ENCODE measurements around the gene PLXNC1.

DNA sequence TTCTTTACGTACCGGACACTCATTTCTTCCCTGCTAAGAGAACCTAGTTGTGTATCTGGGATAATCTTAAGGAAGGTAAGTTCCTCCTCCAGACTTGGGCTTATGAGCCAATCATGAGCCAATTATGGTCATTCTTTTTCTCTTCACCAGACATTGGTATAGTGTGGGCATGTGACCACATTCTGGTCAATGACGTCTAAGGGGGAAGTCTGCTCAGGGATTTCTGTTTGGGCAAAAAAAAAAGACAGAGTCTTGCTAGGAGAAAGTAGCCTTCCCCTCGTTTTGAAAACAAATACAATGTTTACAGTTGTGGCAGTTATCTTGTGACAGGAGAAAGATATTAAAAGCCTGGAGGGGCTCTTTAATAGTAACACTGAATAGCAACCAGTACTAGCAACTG lies 20.1 kb upstream of the PLXNC1 start:
- TF ChIP-seq, protein P1, sequence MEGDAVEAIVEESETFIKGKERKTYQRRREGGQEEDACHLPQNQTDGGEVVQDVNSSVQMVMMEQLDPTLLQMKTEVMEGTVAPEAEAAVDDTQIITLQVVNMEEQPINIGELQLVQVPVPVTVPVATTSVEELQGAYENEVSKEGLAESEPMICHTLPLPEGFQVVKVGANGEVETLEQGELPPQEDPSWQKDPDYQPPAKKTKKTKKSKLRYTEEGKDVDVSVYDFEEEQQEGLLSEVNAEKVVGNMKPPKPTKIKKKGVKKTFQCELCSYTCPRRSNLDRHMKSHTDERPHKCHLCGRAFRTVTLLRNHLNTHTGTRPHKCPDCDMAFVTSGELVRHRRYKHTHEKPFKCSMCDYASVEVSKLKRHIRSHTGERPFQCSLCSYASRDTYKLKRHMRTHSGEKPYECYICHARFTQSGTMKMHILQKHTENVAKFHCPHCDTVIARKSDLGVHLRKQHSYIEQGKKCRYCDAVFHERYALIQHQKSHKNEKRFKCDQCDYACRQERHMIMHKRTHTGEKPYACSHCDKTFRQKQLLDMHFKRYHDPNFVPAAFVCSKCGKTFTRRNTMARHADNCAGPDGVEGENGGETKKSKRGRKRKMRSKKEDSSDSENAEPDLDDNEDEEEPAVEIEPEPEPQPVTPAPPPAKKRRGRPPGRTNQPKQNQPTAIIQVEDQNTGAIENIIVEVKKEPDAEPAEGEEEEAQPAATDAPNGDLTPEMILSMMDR (IDR thresholded peaks at IDR 0.05; ENCODE audit: low read length): no peak
- TF ChIP-seq EZH2phosphoT487 (IDR thresholded peaks at IDR 0.05; ENCODE audit: low read length): no peak

Measured in MM.1S (cell line).